Femur (tissue), 1 donor: ENCODE measurements around the gene RHOXF1.
A peak's percentile ranks its signal among the peaks of the same experiment; 100 is the strongest.
"Not testable (repeated sequence)": the region's sequence is repeated elsewhere in the genome, so short reads cannot be mapped to it uniquely, and the experiment has no call there.

Experiments
- DNase-seq: peaks from one replicate; pipeline ENCODE4 v3.0.0-alpha.2; 2017

The RHOXF1 gene, protein sequence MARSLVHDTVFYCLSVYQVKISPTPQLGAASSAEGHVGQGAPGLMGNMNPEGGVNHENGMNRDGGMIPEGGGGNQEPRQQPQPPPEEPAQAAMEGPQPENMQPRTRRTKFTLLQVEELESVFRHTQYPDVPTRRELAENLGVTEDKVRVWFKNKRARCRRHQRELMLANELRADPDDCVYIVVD

DNA sequence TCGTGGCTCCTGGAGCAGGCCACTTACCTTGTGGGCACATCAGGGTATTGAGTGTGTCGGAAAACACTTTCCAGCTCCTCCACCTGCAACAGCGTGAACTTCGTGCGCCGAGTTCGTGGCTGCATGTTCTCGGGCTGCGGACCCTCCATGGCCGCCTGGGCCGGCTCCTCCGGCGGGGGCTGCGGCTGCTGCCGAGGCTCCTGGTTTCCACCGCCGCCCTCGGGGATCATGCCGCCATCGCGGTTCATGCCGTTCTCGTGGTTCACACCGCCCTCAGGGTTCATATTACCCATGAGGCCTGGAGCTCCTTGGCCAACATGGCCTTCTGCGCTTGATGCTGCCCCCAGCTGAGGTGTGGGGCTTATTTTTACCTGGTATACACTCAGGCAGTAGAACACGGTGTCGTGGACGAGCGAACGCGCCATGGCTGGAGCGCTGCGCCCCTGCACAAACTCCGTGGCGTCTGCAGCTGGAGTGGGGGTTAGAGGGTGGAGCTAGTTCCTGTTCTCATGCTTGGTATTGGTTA, at the start of gene RHOXF1:
Gene RHOXF1 (minus strand): TSS at position 476 of the 526 bp plus-strand sequence. CDS start 51 bp downstream, at position 425.
- no peak for DNase-seq

DNA sequence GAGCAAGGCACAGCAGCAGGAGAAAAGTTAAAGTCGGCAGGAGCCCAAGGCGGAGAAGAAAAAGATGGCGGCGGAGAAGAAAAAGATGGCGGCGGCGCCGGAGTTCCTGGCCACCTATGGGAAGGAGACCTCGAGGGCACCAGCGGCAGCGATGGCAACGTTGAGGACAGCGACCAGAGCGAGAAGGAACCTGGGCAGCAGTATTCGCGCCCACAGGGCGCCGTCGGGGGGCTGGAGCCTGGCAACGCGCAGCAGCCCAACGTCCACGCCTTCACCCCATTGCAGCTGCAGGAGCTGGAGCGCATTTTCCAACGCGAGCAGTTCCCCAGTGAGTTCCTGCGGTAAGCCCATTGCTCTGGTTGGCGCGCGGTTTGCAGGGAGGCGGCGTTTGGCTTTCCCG, 43.4 kb upstream of the RHOXF1 start:
- not testable (repeated sequence) for DNase-seq

DNA sequence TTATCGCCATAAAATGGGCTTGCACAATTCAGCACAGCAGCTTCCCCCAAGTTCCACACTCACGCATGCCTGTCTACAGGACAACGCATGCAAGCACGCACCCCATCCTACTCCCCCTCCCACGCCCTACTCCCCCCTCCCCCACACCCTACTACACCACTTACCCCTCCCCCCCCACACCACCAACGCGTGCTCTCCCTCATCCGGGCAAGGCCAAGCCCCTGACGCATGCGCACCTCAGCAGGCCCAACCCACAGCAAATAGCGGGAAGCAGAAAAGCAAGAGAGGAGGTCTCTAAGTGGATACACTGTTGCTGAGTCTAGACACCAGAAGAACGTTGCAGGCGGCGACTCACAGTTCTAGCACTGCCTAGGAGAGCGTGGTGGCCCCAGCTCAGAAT, 42.6 kb upstream of the RHOXF1 start, which contains the start of gene RHOXF2:
Gene RHOXF2 (plus strand): TSS at position 301 of the 400 bp plus-strand sequence. CDS start 138 bp downstream, outside the sequence.
- DNase-seq: not testable (repeated sequence)

DNA sequence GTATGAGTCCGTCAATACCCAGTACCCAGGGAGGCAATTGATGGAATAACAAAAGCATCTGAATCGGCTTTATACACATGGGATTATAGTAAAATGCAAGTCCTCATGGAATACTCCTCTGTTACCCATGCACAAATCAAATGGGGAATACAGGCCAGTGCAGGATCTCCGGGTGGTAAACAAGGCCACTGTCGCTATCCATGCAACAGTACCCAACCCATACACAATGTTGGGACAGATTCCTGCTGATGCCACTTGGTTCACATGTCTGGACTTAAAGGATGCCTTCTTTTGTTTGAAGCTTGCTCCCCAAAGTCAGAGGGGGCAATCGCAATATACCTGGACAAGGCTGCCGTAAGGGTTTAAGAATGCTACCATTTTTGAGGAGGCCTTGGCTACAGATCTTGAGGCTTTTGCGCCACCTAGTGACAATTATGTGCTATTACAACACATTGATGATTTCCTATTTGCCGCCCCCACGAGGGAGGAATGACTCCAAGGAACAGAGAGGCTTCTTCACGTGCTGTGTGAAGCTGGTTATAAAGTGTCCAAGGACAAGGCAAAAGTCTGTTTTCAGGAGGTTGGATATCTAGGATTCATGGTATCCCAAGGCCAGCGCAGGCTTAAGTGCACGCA, 34.5 kb upstream of the RHOXF1 start:
- DNase-seq: not testable (repeated sequence)

DNA sequence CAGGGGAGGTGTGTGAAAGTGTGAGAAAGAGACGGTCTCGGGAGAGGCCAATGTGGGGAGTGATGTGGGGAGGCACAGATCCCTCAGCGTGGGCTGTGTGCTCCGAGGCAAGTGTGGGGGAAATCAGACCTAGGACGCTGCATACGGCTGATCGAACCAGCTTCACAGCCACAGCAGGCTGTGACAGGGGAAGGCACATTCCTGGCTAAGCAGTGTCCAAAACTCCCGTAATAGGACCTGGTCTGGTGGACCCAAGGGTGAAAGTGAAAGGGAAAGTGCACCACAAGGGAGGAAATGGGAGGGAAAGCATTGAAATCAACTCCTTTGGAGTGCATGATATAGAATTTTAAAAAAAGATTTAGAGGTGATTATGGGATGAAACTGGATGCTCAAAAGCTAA, 31.8 kb upstream of the RHOXF1 start:
- no peak for DNase-seq

DNA sequence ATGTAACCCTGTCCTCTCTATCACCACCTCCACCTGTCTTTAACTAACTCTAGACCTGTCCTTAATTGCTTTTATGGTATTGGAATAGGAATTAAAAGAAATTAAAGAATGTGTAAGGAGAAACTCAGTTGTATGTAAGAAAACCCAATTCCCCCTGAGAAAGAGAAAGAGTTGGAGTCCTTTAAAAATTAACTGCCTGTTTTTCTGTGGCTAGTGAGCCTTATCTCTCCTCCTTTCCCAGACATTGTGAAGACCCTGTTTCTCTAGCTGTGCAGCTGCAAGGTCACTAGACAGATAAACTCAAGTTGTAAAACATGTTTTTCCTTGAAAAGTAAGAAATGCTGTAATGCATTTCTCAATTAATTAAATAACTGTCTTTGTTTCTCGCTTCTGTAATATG, 30.6 kb upstream of the RHOXF1 start:
- DNase-seq: not testable (repeated sequence)

DNA sequence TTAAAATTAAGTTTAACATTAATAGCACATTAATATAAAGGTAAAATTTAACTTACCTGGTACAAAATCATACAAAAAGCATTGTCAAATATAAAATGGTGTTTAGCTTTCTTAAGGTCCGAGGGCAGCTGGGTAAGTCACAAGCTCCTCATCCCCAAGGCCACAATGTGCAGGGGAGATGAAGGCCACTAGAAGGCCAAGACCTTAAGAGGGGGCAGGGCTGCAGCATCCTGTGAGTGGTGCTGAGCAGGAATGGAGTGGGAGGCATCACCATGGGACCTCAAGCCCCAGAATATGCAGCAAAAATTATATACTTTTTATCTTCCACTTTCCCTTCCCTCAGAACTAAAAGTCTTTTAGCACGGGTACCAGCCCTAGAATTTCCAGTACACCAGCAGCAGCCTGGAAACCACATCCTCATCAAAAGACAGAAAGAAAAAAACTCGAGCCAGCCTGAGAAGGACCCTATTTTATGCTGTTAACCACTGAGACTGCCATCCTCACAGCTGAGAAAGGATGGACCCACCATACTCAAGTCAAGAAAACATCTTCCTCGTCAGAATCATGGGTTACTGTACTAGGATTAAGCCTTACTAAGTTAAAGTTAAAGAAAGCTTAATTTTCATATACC, 29.7 kb upstream of the RHOXF1 start:
- no peak for DNase-seq

DNA sequence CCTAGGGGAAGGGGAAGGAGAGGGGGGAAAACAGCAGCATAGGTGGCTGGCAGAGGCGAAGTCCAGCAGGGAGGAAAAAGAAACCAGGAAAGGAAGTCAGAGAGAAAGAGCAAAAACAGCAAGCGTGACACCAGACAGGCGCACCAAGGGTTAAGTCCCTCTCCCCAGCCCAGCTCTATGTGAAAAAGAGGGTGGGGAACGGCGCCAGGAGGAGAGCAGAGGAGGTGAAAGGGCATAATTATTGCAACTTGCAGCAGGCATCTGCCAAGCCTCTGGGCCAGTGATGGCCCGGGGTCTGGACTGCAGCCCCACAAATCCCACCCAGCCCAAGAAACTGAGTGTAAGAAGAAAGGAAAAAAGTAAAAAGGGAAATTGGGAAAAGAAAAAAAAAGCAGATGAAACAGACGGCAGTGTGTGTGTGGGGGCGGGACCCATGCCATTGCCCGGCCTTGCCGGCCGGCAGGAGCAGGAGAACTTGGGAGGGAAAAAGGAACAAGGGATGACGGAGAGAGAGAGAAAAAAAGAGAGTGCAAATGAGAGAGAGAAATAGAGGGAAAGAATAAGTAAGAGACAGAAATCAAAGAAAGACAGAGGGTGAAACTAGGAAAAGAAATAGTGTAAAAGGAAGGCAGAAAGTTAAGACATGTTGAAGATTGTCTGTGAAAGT, 28.6 kb upstream of the RHOXF1 start:
- peak; percentile 26 for DNase-seq

DNA sequence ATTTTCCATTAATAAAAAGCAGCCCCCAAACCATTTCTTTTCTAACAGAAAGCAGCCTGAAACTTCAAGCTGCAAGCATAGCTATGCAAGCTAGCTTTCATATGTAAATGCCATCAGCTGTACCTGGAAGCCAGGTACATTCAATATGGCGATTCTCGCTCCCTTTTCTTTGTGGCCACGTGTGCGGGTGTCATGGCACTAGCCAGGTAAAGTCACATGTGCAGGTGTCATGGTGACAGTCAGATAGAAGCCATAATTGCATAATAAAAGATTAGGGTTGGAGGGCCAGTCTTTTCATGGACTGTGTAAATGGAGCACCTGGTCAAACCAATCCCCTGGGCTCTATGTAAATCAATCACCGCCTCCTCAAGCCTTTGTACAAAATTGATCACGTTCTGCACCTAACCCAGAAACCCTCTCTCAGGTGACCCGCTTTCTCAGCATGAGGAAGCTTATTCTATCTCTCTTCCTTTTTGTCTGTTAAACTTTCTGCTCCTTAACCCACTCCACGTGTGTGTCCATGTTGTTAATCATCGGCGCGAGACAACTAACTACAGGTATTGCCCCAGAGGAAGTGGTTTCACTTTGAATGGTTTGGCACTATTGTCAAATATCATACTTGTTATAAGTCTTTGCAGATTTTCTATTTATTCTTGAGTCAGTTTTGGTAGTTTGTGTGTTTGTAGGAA, 24.7 kb upstream of the RHOXF1 start:
- DNase-seq: no peak

DNA sequence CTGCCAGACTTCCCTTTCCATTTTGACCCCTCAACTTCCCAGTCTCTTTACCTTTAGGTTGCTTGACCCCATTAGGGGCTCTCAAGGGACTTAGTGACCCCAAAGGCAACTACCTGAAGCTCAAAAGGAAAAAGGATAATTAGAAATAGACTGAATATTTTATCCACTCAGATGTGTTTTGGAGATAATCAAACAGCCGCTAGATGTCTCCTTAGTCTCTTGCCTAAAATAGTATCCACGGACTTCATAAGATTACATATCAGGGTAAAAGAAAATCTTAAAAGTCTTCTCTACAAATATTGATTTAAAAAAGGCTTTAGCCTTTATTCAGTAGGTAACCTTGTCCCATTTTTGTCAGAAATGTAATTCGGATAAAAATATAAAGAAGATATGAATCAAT, 21.7 kb upstream of the RHOXF1 start:
- no peak for DNase-seq

DNA sequence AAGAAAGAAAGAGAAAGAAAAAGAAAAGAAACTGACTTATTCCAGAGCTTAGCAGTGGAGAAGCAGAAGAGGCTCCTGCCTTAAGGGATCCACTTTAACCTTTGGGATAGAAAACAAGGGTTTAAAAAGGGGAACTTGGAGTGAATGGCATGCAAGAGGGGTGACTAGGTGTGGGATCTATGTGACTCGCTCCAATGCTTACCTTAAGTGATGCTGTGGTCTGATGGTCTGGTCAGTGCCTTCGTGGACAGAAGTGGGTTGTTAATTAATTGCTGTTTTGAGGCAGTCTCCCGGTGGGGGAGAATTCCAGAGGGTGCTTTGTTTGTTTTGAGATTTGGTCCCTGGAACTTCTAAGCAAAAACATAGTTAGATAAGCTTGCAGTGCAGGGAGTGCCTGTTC, 21.1 kb upstream of the RHOXF1 start:
- DNase-seq: no peak

DNA sequence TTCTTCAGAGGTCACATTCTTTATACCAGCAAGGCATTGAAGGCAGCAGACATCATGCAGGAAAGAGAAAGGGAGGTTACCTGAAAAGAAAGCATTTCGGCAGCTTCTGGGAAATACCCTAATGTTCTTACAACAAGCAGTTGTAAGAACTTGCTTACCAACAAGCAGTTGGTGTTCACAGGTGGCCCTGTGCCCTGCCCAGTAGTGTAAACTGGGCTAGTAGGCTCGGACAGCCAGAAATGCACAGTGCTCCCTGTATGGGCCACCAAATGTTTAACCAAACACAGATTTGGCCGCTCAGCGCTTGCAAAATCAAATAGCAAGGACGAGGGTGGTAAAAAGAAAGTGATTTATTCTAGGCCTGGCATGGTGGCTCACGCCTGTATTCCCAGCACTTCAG, 20.4 kb upstream of the RHOXF1 start:
- no peak for DNase-seq

DNA sequence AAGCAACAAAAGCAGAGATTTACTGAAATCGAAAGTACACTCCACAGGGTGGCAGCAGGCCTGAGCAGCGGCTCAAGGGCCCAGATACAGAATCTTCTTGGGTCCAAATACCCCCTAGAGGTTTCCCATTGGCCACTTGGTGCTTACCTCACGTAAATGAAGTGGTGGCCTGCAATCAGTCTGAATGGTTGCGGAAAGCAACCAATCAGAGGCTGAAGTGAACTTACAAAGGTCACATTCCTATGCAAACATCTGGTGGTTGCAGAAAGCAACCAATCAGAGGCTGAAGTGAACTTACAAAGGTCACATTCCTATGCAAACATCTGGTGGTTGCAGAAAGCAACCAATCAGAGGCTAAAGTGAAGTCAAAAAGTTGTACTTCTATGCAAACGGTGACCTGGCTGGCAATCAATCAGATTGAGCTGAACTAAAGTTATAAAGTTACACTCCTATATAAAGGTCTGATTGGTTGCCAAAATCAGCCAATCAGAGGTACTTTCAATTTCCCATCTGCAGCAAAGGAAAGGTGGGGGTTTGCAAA, 12.7 kb upstream of the RHOXF1 start:
- DNase-seq: not testable (repeated sequence)

DNA sequence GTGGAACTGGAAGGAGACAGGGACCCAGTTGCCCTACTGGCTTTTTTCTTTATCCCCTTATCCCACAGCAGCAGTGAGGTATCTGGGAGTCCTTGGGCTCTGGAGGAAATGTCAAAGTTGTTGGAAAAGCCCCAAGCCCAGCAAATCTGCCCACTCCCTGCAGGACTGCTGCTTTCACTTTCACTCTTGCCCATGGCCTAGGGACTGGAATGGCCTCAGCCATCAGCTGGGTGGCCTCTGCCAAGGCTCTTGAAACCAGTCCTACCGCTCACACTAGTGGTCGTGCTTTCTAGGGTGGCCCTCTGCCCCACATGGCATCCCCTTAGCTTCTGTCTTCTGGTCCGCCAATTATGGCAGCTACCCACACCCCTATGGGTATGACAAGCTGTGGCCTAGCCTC, 9.7 kb upstream of the RHOXF1 start:
- no peak for DNase-seq

DNA sequence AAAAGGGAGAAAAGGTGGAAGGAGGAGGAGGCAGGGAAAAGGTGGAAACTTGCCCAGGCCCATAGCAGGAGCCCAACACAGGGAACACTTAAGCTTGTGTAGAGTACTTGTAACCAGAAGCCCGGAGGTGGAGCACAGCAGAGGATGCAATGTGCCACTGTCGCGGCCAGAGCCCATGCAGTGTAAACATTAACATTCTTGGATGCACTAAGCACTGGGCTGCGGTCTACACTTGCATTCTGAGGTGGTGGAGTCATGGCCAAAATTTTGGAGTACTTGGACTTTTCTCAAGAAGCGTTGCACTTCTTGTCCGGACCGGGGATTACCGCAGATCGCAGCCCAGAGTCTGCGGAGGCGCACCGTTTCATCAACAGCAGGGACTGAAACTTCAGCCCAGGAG, 4.5 kb upstream of the RHOXF1 start:
- DNase-seq: peak; percentile 29

DNA sequence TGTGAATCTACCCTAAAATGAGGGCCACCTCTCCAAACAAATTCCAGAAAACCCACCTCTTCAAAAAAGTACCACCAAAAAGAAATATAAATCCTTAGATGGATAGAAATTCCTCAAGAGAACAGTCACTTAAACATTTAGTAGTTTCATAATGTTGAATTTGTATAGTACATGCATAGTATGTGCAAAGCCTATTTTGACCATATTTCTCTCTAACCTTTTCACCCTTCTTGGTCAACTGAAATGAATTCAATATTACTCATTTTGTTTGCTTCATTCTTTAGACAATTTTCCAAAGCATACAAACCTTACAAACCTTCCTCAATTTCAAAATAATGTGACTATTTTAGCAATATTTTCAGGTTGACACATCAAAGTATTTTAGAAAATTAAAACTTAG, 4.1 kb downstream of the RHOXF1 start:
- DNase-seq: no peak

DNA sequence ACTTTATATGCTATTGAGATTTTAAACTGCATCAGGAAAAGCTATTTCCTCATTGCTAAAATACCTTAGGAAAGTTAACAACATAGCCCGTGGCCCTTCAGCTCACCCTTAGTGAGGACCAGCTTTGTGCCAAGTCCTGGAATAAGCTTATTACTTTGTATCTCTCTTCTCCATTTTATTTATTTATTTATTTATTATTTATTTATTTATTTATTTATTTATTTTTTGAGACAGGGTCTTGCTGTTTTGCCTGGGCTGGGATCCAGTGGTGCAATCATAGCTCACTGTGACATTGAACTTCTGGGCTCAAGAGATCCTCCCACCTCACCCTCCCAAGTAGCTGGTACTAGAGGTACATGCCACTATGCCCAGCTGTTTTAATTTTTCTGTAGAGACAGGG, 6.3 kb downstream of the RHOXF1 start:
- no peak for DNase-seq

DNA sequence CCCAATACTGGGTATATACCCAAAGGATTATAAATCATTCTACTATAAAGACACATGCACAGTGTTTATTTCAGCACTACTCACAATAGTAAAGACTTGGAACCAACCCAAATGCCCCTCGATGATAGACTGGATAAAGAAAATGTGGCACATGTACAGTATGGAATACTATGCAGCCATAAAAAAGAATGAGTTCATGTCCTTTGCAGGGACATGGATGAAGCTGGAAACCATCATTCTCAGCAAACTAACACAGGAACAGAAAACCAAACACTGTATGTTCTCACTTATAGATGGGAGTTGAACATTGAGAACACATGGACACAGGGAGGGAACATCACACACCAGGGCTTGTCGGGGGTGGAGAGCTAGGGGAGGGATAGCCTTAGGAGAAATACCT, 11.0 kb downstream of the RHOXF1 start:
- not testable (repeated sequence) for DNase-seq

DNA sequence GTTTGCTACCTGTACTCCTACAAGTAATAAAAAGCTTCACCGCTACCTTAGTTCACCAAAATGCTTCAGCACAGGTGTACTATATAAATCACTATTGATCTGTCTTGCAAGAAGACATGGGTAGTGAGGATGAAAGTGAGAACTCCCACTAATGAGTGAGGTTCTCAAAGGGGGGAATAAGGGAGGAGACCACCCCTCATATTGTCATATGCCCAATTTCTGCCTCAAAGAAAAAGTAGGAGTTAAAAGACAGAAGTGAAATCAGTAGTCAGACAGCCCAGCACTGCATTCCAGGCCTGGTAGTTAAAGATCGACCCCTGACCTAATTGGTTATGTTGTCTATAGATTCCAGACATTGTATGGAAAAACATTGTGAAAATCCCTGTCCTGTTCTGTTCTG, 14.7 kb downstream of the RHOXF1 start:
- not testable (repeated sequence) for DNase-seq

DNA sequence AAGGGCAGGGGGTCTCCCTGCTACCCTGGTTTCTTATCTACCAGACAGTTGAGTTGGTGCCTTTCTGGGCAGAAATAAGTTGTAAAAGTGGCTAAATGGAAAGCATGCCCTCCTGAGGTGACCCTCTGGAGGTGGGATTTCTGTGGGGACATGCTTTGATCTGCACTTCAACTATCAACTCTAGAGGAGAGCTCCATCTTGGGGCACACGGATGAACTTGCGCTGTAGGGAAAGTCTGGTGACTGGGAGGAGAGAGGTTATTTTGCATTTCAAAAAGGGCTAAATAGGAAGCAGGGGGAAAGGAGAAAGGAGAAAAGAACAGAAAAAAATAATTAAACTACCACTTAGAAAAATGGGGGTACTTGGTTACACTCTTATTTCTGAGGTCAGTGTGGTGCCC, 25.5 kb downstream of the RHOXF1 start:
- DNase-seq: no peak

DNA sequence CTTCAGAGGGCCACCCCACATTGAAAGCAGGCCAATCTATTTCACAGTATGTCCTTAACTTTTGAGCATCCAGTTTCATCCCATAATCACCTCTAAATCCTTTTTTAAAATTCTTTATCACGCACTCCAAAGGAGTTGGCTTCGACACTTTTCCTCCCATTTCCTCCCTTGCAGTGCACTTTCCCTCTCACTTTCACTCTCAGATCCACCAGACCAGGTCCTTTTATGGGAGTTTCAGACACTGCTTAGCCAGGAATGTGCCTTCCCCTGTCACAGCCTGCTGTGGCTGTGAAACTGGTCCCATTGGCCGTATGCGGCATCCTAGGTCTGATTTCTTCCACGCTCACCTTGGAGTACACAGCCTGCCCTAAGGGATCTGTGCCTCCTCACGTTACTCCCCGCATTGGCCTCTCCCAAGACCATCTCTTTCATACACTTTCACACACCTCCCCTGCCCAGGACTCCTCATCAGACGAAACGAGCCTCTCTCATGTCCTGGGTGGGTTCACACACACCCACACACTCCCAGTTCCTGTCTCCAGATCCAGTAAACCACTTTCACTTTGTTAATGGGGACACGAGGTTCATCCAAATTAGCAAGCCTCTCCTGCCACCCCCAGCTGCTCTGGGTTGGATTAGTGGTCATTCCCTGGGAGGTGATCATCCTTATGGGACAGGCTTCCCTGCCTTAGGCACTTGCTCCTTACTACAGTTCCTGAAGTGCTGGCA, 28.3 kb downstream of the RHOXF1 start:
- DNase-seq: no peak
